Coronary artery (tissue), 2 donors: Measurements from ENCODE around the gene MYO9A.

Source experiments
- DNase-seq: peaks from one replicate; pipeline ENCODE4 v3.0.0-alpha.2; 2017; ENCODE audit warnings: low spot score
- H3K27ac ChIP-seq, 2 donors: fragments of 200-600 bp; sonication (generic); one replicate each; pipeline ENCODE4 v1.5.1; 2016 to 2019
- H3K4me3 ChIP-seq: fragments of 200-600 bp; sonication (generic); 2 replicates; pipeline ENCODE4 v1.5.1; 2016; ENCODE audit warnings: mild to moderate bottlenecking, moderate library complexity
- CTCF ChIP-seq: fragments of 200-600 bp; sonication (generic); IDR thresholded peaks from one replicate; pipeline ENCODE4 v1.5.1; 2019; ENCODE audit warnings: antibody characterized with exemption

The MYO9A gene

GRCh38 chr15:72147418-72147817 lies 29.5 kb upstream of the MYO9A start:
- no peak for TF ChIP-seq CTCF
- H3K27ac ChIP-seq: no peak overlapping the region
- H3K4me3 ChIP-seq: no peak overlapping the region
- no peak for DNase-seq

GRCh38 chr15:72146934-72147333 lies 29.0 kb upstream of the MYO9A start:
- TF ChIP-seq CTCF: no peak
- no peak overlapping the region for H3K4me3 ChIP-seq
- DNase-seq: no peak
- no peak overlapping the region for H3K27ac ChIP-seq

- no peak overlapping the region for H3K4me3 ChIP-seq
- H3K27ac ChIP-seq: no peak overlapping the region
- TF ChIP-seq CTCF: no peak
- no peak for DNase-seq
Measured at GRCh38 chr15:72146221-72146620, 28.3 kb upstream of the MYO9A start.

- no peak for TF ChIP-seq CTCF
- Histone ChIP-seq H3K27ac (no peak overlapping the region), H3K4me3 (no peak overlapping the region)
- no peak for DNase-seq
Measured at GRCh38 chr15:72141171-72142084, 23.5 kb upstream of the MYO9A start.

- DNase-seq: no peak
- Histone ChIP-seq H3K27ac (no peak overlapping the region), H3K4me3 (no peak overlapping the region)
- no peak for TF ChIP-seq CTCF
Measured at GRCh38 chr15:72140088-72140487, 22.1 kb upstream of the MYO9A start.

GRCh38 chr15:72139667-72140066 lies 21.7 kb upstream of the MYO9A start:
- DNase-seq: no peak
- Histone ChIP-seq H3K27ac (no peak overlapping the region), H3K4me3 (no peak overlapping the region)
- TF ChIP-seq CTCF: no peak
